ENCODE measurements around the gene URM1. TPM values are rescaled to one million over a fixed set of nuclear protein-coding genes. Genes with fewer than 3 reads are reported as not detected.

URM1 gene
- polyA plus RNA-seq, 1 donor from 2014 or later, result 80.8 TPM

- no peak overlapping the region for H3K4me2 ChIP-seq (ENCODE audit: low read length)
- H4K20me1 ChIP-seq (ENCODE audit: insufficient read depth), result no peaks in the 10 kb centered on the region
- peaks cover 5% of the 10 kb centered on the region for H3K36me3 ChIP-seq (ENCODE audit: insufficient read depth, low read length)
- H3K9me3 ChIP-seq (ENCODE audit: low read length), result no peaks in the 10 kb centered on the region
- TF ChIP-seq EZH2 (IDR thresholded peaks at IDR 0.05; ENCODE audit: borderline replicate concordance, insufficient read depth, low read length, poor library complexity, severe bottlenecking), result no peak
- TF ChIP-seq TAF1 (IDR thresholded peaks at IDR 0.05; ENCODE audit: low read depth), result no peak
- no peak for TF ChIP-seq MXI1 (conservative IDR thresholded peaks at IDR 0.05; ENCODE audit: poor library complexity, severe bottlenecking)
- TF ChIP-seq SMC3 (conservative IDR thresholded peaks at IDR 0.05; ENCODE audit: poor library complexity), result no peak
- TF ChIP-seq, protein P1, sequence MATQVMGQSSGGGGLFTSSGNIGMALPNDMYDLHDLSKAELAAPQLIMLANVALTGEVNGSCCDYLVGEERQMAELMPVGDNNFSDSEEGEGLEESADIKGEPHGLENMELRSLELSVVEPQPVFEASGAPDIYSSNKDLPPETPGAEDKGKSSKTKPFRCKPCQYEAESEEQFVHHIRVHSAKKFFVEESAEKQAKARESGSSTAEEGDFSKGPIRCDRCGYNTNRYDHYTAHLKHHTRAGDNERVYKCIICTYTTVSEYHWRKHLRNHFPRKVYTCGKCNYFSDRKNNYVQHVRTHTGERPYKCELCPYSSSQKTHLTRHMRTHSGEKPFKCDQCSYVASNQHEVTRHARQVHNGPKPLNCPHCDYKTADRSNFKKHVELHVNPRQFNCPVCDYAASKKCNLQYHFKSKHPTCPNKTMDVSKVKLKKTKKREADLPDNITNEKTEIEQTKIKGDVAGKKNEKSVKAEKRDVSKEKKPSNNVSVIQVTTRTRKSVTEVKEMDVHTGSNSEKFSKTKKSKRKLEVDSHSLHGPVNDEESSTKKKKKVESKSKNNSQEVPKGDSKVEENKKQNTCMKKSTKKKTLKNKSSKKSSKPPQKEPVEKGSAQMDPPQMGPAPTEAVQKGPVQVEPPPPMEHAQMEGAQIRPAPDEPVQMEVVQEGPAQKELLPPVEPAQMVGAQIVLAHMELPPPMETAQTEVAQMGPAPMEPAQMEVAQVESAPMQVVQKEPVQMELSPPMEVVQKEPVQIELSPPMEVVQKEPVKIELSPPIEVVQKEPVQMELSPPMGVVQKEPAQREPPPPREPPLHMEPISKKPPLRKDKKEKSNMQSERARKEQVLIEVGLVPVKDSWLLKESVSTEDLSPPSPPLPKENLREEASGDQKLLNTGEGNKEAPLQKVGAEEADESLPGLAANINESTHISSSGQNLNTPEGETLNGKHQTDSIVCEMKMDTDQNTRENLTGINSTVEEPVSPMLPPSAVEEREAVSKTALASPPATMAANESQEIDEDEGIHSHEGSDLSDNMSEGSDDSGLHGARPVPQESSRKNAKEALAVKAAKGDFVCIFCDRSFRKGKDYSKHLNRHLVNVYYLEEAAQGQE (IDR thresholded peaks at IDR 0.05; ENCODE audit: borderline replicate concordance), result no peak
- no peak for TF ChIP-seq RAD21 (conservative IDR thresholded peaks at IDR 0.05)
- TF ChIP-seq, protein P2, sequence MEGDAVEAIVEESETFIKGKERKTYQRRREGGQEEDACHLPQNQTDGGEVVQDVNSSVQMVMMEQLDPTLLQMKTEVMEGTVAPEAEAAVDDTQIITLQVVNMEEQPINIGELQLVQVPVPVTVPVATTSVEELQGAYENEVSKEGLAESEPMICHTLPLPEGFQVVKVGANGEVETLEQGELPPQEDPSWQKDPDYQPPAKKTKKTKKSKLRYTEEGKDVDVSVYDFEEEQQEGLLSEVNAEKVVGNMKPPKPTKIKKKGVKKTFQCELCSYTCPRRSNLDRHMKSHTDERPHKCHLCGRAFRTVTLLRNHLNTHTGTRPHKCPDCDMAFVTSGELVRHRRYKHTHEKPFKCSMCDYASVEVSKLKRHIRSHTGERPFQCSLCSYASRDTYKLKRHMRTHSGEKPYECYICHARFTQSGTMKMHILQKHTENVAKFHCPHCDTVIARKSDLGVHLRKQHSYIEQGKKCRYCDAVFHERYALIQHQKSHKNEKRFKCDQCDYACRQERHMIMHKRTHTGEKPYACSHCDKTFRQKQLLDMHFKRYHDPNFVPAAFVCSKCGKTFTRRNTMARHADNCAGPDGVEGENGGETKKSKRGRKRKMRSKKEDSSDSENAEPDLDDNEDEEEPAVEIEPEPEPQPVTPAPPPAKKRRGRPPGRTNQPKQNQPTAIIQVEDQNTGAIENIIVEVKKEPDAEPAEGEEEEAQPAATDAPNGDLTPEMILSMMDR (IDR thresholded peaks at IDR 0.05; ENCODE audit: poor library complexity, severe bottlenecking), result no peak
- no peak for TF ChIP-seq POLR2AphosphoS5 (IDR thresholded peaks at IDR 0.05)
- no peak for TF ChIP-seq EP300 (conservative IDR thresholded peaks at IDR 0.05; ENCODE audit: poor library complexity, severe bottlenecking)
- H3K79me2 ChIP-seq (replicated peaks; ENCODE audit: insufficient read depth, low read length), result no peaks in the 10 kb centered on the region
- H3F3A ChIP-seq (ENCODE audit: insufficient read depth, low read length, poor library complexity, severe bottlenecking), result no peaks in the 10 kb centered on the region
- no peaks in the 10 kb centered on the region for H3K9me2 ChIP-seq (ENCODE audit: insufficient read depth, low read length)
- H3K27ac ChIP-seq (ENCODE audit: low read length), result no peak overlapping the region
- H3K9ac ChIP-seq (ENCODE audit: low read length), result no peak overlapping the region
- no peak overlapping the region for H3K4me3 ChIP-seq (ENCODE audit: low read length)
- no peaks in the 10 kb centered on the region for H3K27me3 ChIP-seq (ENCODE audit: insufficient read depth, low read depth, low read length)
- H2AFZ ChIP-seq (ENCODE audit: low read depth, low read length), result no peak overlapping the region
Observed at GRCh38 chr9:128358090-128358489, 13.1 kb upstream of the URM1 start.

DNA sequence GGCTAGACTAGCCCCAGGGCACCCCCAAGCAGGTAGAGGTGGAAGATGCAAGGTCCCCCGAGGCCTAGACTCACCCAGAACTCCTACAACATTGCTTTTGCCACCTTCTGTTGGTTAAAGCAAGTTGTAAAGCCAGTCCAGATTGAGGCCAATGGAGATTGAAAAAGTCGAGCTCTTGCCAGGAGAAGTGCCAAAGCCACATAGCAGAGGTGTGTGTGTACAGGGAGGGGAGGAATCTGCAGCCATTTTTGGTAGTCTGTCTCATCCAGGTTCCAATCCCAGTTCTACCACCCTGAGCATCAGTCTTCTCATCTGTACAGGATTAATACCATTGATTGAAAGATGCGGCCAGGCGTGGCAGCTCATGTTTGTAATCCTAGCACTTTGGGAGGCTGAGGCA lies 12.3 kb upstream of the URM1 start:
- Histone ChIP-seq H3K79me2 (replicated peaks; ENCODE audit: insufficient read depth, low read length) (no peaks in the 10 kb centered on the region), H3K4me2 (ENCODE audit: low read length) (no peak overlapping the region), H3F3A (ENCODE audit: insufficient read depth, low read length, poor library complexity, severe bottlenecking) (no peaks in the 10 kb centered on the region), H3K9me3 (ENCODE audit: low read length) (no peaks in the 10 kb centered on the region), H4K20me1 (ENCODE audit: insufficient read depth) (no peaks in the 10 kb centered on the region), H3K27ac (ENCODE audit: low read length) (no peak overlapping the region), H3K9ac (ENCODE audit: low read length) (no peak overlapping the region), H2AFZ (ENCODE audit: low read depth, low read length) (no peak overlapping the region), H3K36me3 (ENCODE audit: insufficient read depth, low read length) (peaks cover 5% of the 10 kb centered on the region), H3K27me3 (ENCODE audit: insufficient read depth, low read depth, low read length) (no peaks in the 10 kb centered on the region), H3K9me2 (ENCODE audit: insufficient read depth, low read length) (no peaks in the 10 kb centered on the region), H3K4me3 (ENCODE audit: low read length) (no peak overlapping the region)
- no peak for TF ChIP-seq EZH2 (IDR thresholded peaks at IDR 0.05; ENCODE audit: borderline replicate concordance, insufficient read depth, low read length, poor library complexity, severe bottlenecking)
- no peak for TF ChIP-seq EP300 (conservative IDR thresholded peaks at IDR 0.05; ENCODE audit: poor library complexity, severe bottlenecking)
- no peak for TF ChIP-seq SMC3 (conservative IDR thresholded peaks at IDR 0.05; ENCODE audit: poor library complexity)
- TF ChIP-seq MXI1 (conservative IDR thresholded peaks at IDR 0.05; ENCODE audit: poor library complexity, severe bottlenecking), result no peak
- no peak for TF ChIP-seq RAD21 (conservative IDR thresholded peaks at IDR 0.05)
- no peak for TF ChIP-seq TAF1 (IDR thresholded peaks at IDR 0.05; ENCODE audit: low read depth)
- TF ChIP-seq POLR2AphosphoS5 (IDR thresholded peaks at IDR 0.05), result no peak
- TF ChIP-seq, protein P2 (IDR thresholded peaks at IDR 0.05; ENCODE audit: poor library complexity, severe bottlenecking), result no peak
- TF ChIP-seq, protein P1 (IDR thresholded peaks at IDR 0.05; ENCODE audit: borderline replicate concordance), result no peak
